ENCODE measurements around the gene PGR. TPM values are rescaled to one million over a fixed set of nuclear protein-coding genes. Genes with fewer than 3 reads are reported as not detected.

The PGR gene
- total and polyA plus RNA-seq, 4 experiments from 2014 or later = not detected

GRCh38 chr11:101103433-101103832 is 26.2 kb downstream of the PGR start:
- intact Hi-C loops (cut with micrococcal nuclease) = no loop called here
- H3K27ac ChIP-seq (ENCODE audit: low read depth, low read length) = no peak overlapping the region

GRCh38 chr11:101100601-101101000 is 29.0 kb downstream of the PGR start:
- no peaks in the 10 kb centered on the region for H3K27me3 Mint-ChIP-seq
- peaks cover 0 to 21% (median 8%) of the 10 kb centered on the region in 8 donors for H3K9me3 Mint-ChIP-seq
- no peaks in the 10 kb centered on the region for H3K27me3 ChIP-seq (ENCODE audit: insufficient read depth, low read length)
- no peaks in the 10 kb centered on the region for H3K36me3 ChIP-seq (ENCODE audit: insufficient read depth, low read length)
- no peak for DNase-seq
- no peak overlapping the region for H3K27ac ChIP-seq (ENCODE audit: low read depth, low read length)
- CTCF ChIA-PET (ENCODE audit: partially characterized antibody) = no interaction called here
- H3K9me3 ChIP-seq (ENCODE audit: control insufficient read depth in 1 of 2, low read length in 2 of 2) = no peaks in the 10 kb centered on the region
- H3K4me3 ChIP-seq (ENCODE audit: low read length in 2 of 2) = no peak overlapping the region
- H3K27ac Mint-ChIP-seq = no peak overlapping the region
- H3K4me1 Mint-ChIP-seq = no peaks in the 10 kb centered on the region
- H3K4me3 Mint-ChIP-seq = no peak overlapping the region
- no peaks in the 10 kb centered on the region for H3K36me3 Mint-ChIP-seq
- H3K4me1 ChIP-seq (ENCODE audit: insufficient read depth, low read length) = no peaks in the 10 kb centered on the region
- intact Hi-C loops (cut with micrococcal nuclease) = no loop called here
- POLR2A ChIA-PET (ENCODE audit: partially characterized antibody) = no interaction called here

More at GRCh38 chr11:101103433-101103832, 26.2 kb downstream of the PGR start:
- Histone ChIP-seq H3K4me3 (ENCODE audit: low read length in 2 of 2) (no peak overlapping the region), H3K4me1 (ENCODE audit: insufficient read depth, low read length) (no peaks in the 10 kb centered on the region), H3K36me3 (ENCODE audit: insufficient read depth, low read length) (no peaks in the 10 kb centered on the region), H3K27me3 (ENCODE audit: insufficient read depth, low read length) (no peaks in the 10 kb centered on the region), H3K9me3 (ENCODE audit: control insufficient read depth in 1 of 2, low read length in 2 of 2) (no peaks in the 10 kb centered on the region)
- H3K4me1 Mint-ChIP-seq = no peaks in the 10 kb centered on the region
- H3K4me3 Mint-ChIP-seq = no peak overlapping the region
- no peaks in the 10 kb centered on the region for H3K27me3 Mint-ChIP-seq
- no peak for DNase-seq
- ChIA-PET CTCF (ENCODE audit: partially characterized antibody) (no interaction called here), POLR2A (ENCODE audit: partially characterized antibody) (no interaction called here)
- H3K27ac Mint-ChIP-seq = no peak overlapping the region
- peaks cover 0 to 17% (median 8%) of the 10 kb centered on the region in 8 donors for H3K9me3 Mint-ChIP-seq
- no peaks in the 10 kb centered on the region for H3K36me3 Mint-ChIP-seq

- no peaks in the 10 kb centered on the region for H3K4me1 Mint-ChIP-seq
- DNase-seq = no peak
- ChIA-PET CTCF (ENCODE audit: partially characterized antibody) (no interaction called here), POLR2A (ENCODE audit: partially characterized antibody) (no interaction called here)
- H3K4me1 ChIP-seq (ENCODE audit: insufficient read depth, low read length) = no peaks in the 10 kb centered on the region
- no peaks in the 10 kb centered on the region for H3K36me3 Mint-ChIP-seq
- no peaks in the 10 kb centered on the region for H3K27me3 ChIP-seq (ENCODE audit: insufficient read depth, low read length)
- H3K9me3 Mint-ChIP-seq = peaks cover 4 to 17% (median 5%) of the 10 kb centered on the region in 8 donors
- H3K4me3 Mint-ChIP-seq = no peak overlapping the region
- intact Hi-C loops (cut with micrococcal nuclease) = no loop called here
- H3K4me3 ChIP-seq (ENCODE audit: low read length in 2 of 2) = no peak overlapping the region
- no peak overlapping the region for H3K27ac Mint-ChIP-seq
- H3K27ac ChIP-seq (ENCODE audit: low read depth, low read length) = no peak overlapping the region
- peaks cover 0 to 3% of the 10 kb centered on the region in 2 donors for H3K9me3 ChIP-seq (ENCODE audit: control insufficient read depth in 1 of 2, low read length in 2 of 2)
- H3K27me3 Mint-ChIP-seq = no peaks in the 10 kb centered on the region
- no peaks in the 10 kb centered on the region for H3K36me3 ChIP-seq (ENCODE audit: insufficient read depth, low read length)
Measured at GRCh38 chr11:101096036-101096704, 33.4 kb downstream of the PGR start.

- H3K4me3 ChIP-seq (ENCODE audit: low read length in 2 of 2) = no peak overlapping the region
- Mint-ChIP-seq H3K9me3 (peaks cover 2 to 19% (median 7%) of the 10 kb centered on the region in 8 donors), H3K36me3 (no peaks in the 10 kb centered on the region), H3K27ac (no peak overlapping the region), H3K4me3 (no peak overlapping the region), H3K4me1 (no peaks in the 10 kb centered on the region), H3K27me3 (no peaks in the 10 kb centered on the region)
- intact Hi-C loops (cut with micrococcal nuclease) = no loop called here
- CTCF ChIA-PET (ENCODE audit: partially characterized antibody) = no interaction called here
- no peak for DNase-seq
- POLR2A ChIA-PET (ENCODE audit: partially characterized antibody) = no interaction called here
- H3K27ac ChIP-seq (ENCODE audit: low read depth, low read length) = no peak overlapping the region
- no peaks in the 10 kb centered on the region for H3K36me3 ChIP-seq (ENCODE audit: insufficient read depth, low read length)
- H3K4me1 ChIP-seq (ENCODE audit: insufficient read depth, low read length) = no peaks in the 10 kb centered on the region
- peaks cover 0 to 3% of the 10 kb centered on the region in 2 donors for H3K9me3 ChIP-seq (ENCODE audit: control insufficient read depth in 1 of 2, low read length in 2 of 2)
- no peaks in the 10 kb centered on the region for H3K27me3 ChIP-seq (ENCODE audit: insufficient read depth, low read length)
Measured at GRCh38 chr11:101091781-101092180, 37.8 kb downstream of the PGR start.

GRCh38 chr11:101090679-101091270 is 38.8 kb downstream of the PGR start:
- Mint-ChIP-seq H3K27ac (no peak overlapping the region), H3K4me3 (no peak overlapping the region), H3K9me3 (peaks cover 2 to 21% (median 6%) of the 10 kb centered on the region in 8 donors), H3K27me3 (no peaks in the 10 kb centered on the region), H3K36me3 (no peaks in the 10 kb centered on the region), H3K4me1 (no peaks in the 10 kb centered on the region)
- intact Hi-C loops (cut with micrococcal nuclease) = no loop called here
- CTCF ChIA-PET (ENCODE audit: partially characterized antibody) = no interaction called here
- no peak overlapping the region for H3K27ac ChIP-seq (ENCODE audit: low read depth, low read length)
- no peak for DNase-seq
- no peak overlapping the region for H3K4me3 ChIP-seq (ENCODE audit: low read length in 2 of 2)
- H3K9me3 ChIP-seq (ENCODE audit: control insufficient read depth in 1 of 2, low read length in 2 of 2) = peaks cover 0 to 3% of the 10 kb centered on the region in 2 donors
- H3K36me3 ChIP-seq (ENCODE audit: insufficient read depth, low read length) = no peaks in the 10 kb centered on the region
- no peaks in the 10 kb centered on the region for H3K4me1 ChIP-seq (ENCODE audit: insufficient read depth, low read length)
- H3K27me3 ChIP-seq (ENCODE audit: insufficient read depth, low read length) = no peaks in the 10 kb centered on the region
- POLR2A ChIA-PET (ENCODE audit: partially characterized antibody) = no interaction called here

GRCh38 chr11:101083335-101083734 is 46.3 kb downstream of the PGR start:
- no peak overlapping the region for H3K27ac ChIP-seq (ENCODE audit: low read depth, low read length)
- ChIA-PET POLR2A (ENCODE audit: partially characterized antibody) (no interaction called here), CTCF (ENCODE audit: partially characterized antibody) (no interaction called here)
- no peak overlapping the region for H3K4me3 Mint-ChIP-seq
- no peak for DNase-seq
- H3K36me3 Mint-ChIP-seq = no peaks in the 10 kb centered on the region
- H3K4me3 ChIP-seq (ENCODE audit: low read length in 2 of 2) = no peak overlapping the region
- H3K4me1 ChIP-seq (ENCODE audit: insufficient read depth, low read length) = no peaks in the 10 kb centered on the region
- H3K4me1 Mint-ChIP-seq = no peaks in the 10 kb centered on the region
- no peak overlapping the region for H3K27ac Mint-ChIP-seq
- H3K9me3 Mint-ChIP-seq = peaks cover 2 to 51% (median 21%) of the 10 kb centered on the region in 8 donors
- H3K27me3 ChIP-seq (ENCODE audit: insufficient read depth, low read length) = no peaks in the 10 kb centered on the region
- intact Hi-C loops (cut with micrococcal nuclease) = no loop called here
- H3K9me3 ChIP-seq (ENCODE audit: control insufficient read depth in 1 of 2, low read length in 2 of 2) = no peaks in the 10 kb centered on the region
- no peaks in the 10 kb centered on the region for H3K36me3 ChIP-seq (ENCODE audit: insufficient read depth, low read length)
- no peaks in the 10 kb centered on the region for H3K27me3 Mint-ChIP-seq

GRCh38 chr11:101082813-101083212 is 46.8 kb downstream of the PGR start:
- CTCF ChIA-PET (ENCODE audit: partially characterized antibody) = no interaction called here
- Mint-ChIP-seq H3K27ac (no peak overlapping the region), H3K4me3 (no peak overlapping the region), H3K9me3 (peaks cover 2 to 51% (median 21%) of the 10 kb centered on the region in 8 donors), H3K4me1 (no peaks in the 10 kb centered on the region), H3K36me3 (no peaks in the 10 kb centered on the region), H3K27me3 (no peaks in the 10 kb centered on the region)
- Histone ChIP-seq H3K36me3 (ENCODE audit: insufficient read depth, low read length) (no peaks in the 10 kb centered on the region), H3K27ac (ENCODE audit: low read depth, low read length) (no peak overlapping the region), H3K4me3 (ENCODE audit: low read length in 2 of 2) (no peak overlapping the region), H3K4me1 (ENCODE audit: insufficient read depth, low read length) (no peaks in the 10 kb centered on the region), H3K27me3 (ENCODE audit: insufficient read depth, low read length) (no peaks in the 10 kb centered on the region), H3K9me3 (ENCODE audit: control insufficient read depth in 1 of 2, low read length in 2 of 2) (no peaks in the 10 kb centered on the region)
- POLR2A ChIA-PET (ENCODE audit: partially characterized antibody) = no interaction called here
- intact Hi-C loops (cut with micrococcal nuclease) = no loop called here
- no peak for DNase-seq
